Psoas muscle (tissue), 8 donors: Measurements from ENCODE around the gene FAT1. TPM values are rescaled to one million over a fixed set of nuclear protein-coding genes. Genes with fewer than 3 reads are reported as not detected.

Experiments
- ATAC-seq, 4 donors: fragments of 200-7000 bp; cut with Tn5 transposase; one replicate each; pipeline ENCODE4 v1.9.1; 2020; ENCODE audit warnings: moderate library complexity in 3 of 4, mild to moderate bottlenecking in 2 of 4
- DNase-seq, 2 donors: peaks; one replicate each; pipeline ENCODE4 v3.0.0-alpha.2; 2020
- H3K27ac ChIP-seq: fragments of 200-600 bp; one replicate; pipeline ENCODE4 v1.8.0; 2022
- H3K27me3 ChIP-seq, 3 donors: fragments of 200-600 bp in 1 of 3; one replicate each; pipeline versions ENCODE4 v1.6.1 to v1.8.0; 2013 to 2022; ENCODE audit warnings: low read length in 2 of 3, mild to moderate bottlenecking in 2 of 3, moderate library complexity in 1 of 3; ENCODE audit not compliant: insufficient read depth in 3 of 3
- H3K36me3 ChIP-seq, 2 donors: fragments of 200-600 bp in 1 of 2; one replicate each; pipeline versions ENCODE4 v1.6.1 to v1.8.0; 2013 to 2022; ENCODE audit warnings: low read depth in 1 of 2, mild to moderate bottlenecking in 1 of 2, moderate library complexity in 1 of 2; ENCODE audit not compliant: insufficient read depth in 1 of 2
- H3K4me1 ChIP-seq: fragments of 200-600 bp; one replicate; pipeline ENCODE4 v1.8.0; 2022
- H3K4me3 ChIP-seq: fragments of 200-600 bp; one replicate; pipeline ENCODE4 v1.8.0; 2022; ENCODE audit warnings: mild to moderate bottlenecking
- H3K9me3 ChIP-seq: fragments of 200-600 bp; one replicate; pipeline ENCODE4 v1.8.0; 2022
- WGBS, 3 donors: extraction: QIAGEN DNeasy Blood & Tissue Kit; methylation state at CpG; one replicate each; pipeline versions ENCODE4 v1.1.6 to v1.1.7; 2013; 5-methylcytosine and 5-hydroxymethylcytosine counted together
- intact Hi-C, 2 donors: fragments of 100-400 bp; cut with DNase I; formaldehyde crosslinking; loops; one replicate each; pipeline versions ENCODE4 v1.11.0 to v1.14.2; 2022
- polyA plus RNA-seq, 3 donors: library from polyadenylated mRNA; stranded (reverse); fragments of 200-250 nt; gene quantifications; one replicate each; pipeline ENCODE4 v1.2.3, GENCODE V29; 2013
- total RNA-seq, 4 donors: library from RNA; stranded (reverse); fragmentation: NEBNext Ultra II Directional in 2 of 4; extraction: Animal tissue kit (Norgen Biotek cat#: 25700) in 2 of 4; gene quantifications; one replicate each; pipeline versions ENCODE4 v1.2.1 to v1.2.4, GENCODE V29; 2021 to 2023
- TF ChIP-seq, protein P1 (sequence below): fragments of 200-600 bp; IDR thresholded peaks from one replicate; pipeline ENCODE4 v1.8.0; 2022; ENCODE audit warnings: antibody characterized with exemption
- donor health status: healthy with polysubstance abuse.
- donor health status: DM: no; HTN: no; CAD: no; lungs with moderate emphysema.
- donor health status: Bipolar disorder and iron deficiency.
- donor health status: healthy.
- donor health status: DM: yes; HTN: yes; CAD: no.
- donor health status: DM: no; HTN: no; CAD: no.
- donor health status: DM: no; HTN: no; CAD: no.
- donor health status: DM: yes; HTN: yes; CAD: no.

The FAT1 gene
- total and polyA plus RNA-seq, 7 donors: 1.8 to 11.5 (median 4.0) TPM

DNA sequence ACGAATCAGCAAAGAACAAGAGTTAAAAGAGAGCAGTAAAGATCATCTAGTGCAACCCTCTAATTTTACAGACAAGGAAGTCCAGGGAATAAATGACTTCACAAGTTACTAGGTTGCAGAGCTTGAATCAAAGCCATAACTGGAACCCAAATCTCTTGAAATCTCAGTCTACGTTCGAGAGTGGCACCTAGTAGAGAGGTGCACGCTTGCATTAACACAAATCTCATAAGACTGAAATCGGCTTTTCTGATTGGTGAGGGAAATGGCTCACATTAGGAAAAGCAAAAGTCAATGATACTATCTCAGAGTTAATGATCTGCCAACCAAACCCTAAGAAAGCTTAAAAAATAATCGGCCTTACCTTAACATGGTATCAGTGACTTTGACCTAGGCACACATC, 43.0 kb downstream of the FAT1 start:
- H3K36me3 ChIP-seq: no peaks in the 10 kb centered on the region
- TF ChIP-seq, protein P1, sequence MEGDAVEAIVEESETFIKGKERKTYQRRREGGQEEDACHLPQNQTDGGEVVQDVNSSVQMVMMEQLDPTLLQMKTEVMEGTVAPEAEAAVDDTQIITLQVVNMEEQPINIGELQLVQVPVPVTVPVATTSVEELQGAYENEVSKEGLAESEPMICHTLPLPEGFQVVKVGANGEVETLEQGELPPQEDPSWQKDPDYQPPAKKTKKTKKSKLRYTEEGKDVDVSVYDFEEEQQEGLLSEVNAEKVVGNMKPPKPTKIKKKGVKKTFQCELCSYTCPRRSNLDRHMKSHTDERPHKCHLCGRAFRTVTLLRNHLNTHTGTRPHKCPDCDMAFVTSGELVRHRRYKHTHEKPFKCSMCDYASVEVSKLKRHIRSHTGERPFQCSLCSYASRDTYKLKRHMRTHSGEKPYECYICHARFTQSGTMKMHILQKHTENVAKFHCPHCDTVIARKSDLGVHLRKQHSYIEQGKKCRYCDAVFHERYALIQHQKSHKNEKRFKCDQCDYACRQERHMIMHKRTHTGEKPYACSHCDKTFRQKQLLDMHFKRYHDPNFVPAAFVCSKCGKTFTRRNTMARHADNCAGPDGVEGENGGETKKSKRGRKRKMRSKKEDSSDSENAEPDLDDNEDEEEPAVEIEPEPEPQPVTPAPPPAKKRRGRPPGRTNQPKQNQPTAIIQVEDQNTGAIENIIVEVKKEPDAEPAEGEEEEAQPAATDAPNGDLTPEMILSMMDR: no peak
- H3K9me3 ChIP-seq: no peaks in the 10 kb centered on the region
- peaks cover 15% of the 10 kb centered on the region for H3K4me1 ChIP-seq
- intact Hi-C loops: no loop called here
- ATAC-seq (no peak), DNase-seq (no peak)
- H3K27me3 ChIP-seq: no peaks in the 10 kb centered on the region
- WGBS, 3 donors: 88 to 92% (median 89%) methylated on average over 6 of the region's 6 CpGs
- H3K4me3 ChIP-seq: no peak overlapping the region
- H3K27ac ChIP-seq: no peak overlapping the region

DNA sequence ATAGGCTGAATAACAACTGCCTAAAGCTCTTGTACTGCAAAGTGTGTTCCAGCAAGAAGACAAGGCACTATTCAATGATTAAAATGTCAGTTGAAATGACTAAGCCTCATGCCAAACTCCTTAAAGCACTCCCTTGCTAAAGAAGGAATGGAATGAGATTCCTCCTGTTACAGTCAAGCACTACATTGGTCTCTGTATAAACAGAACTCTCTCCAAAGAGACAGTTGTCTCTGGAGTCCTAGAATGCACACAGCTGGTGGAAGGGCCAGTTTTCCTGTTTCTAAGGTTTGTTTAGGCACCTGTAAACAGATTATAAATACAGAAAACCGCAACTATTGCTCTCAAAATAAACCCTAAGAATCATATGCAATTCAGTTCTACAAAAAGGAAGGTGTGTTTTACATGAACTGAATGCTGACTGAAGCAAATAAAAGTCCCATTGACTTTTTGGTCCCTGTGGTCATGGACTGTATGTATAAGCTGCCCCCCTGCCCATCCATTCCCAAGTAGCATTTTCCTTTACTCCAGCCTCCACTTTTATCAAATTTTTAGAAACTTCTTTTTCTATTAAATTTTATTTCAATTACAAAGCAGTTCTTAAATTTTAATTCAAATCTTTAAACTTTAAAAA, 47.0 kb downstream of the FAT1 start:
- no peak overlapping the region for H3K27ac ChIP-seq
- intact Hi-C loops: no loop called here
- DNase-seq (no peak), ATAC-seq (peak in 3 of 4 donors; percentile 62 to 75 (median 69))
- H3K9me3 ChIP-seq: no peaks in the 10 kb centered on the region
- no peaks in the 10 kb centered on the region for H3K27me3 ChIP-seq
- 23 to 42% (median 39%) methylated on average over 1 of the region's 1 CpG for WGBS, 3 donors
- H3K4me3 ChIP-seq: no peak overlapping the region
- H3K36me3 ChIP-seq: no peaks in the 10 kb centered on the region
- H3K4me1 ChIP-seq: peaks cover 8% of the 10 kb centered on the region
- TF ChIP-seq, protein P1: no peak

- no peak overlapping the region for H3K27ac ChIP-seq
- H3K4me1 ChIP-seq: peaks cover 3% of the 10 kb centered on the region
- H3K9me3 ChIP-seq: no peaks in the 10 kb centered on the region
- WGBS, 3 donors: 7 to 9% (median 9%) methylated on average over 5 of the region's 5 CpGs
- H3K36me3 ChIP-seq: no peaks in the 10 kb centered on the region
- H3K4me3 ChIP-seq: no peak overlapping the region
- intact Hi-C loops: no loop called here
- ATAC-seq (no peak), DNase-seq (no peak)
- H3K27me3 ChIP-seq: no peaks in the 10 kb centered on the region
- TF ChIP-seq, protein P1: no peak
These were observed 53.9 kb downstream of the FAT1 start for GRCh38 chr4:186669735-186670134.

DNA sequence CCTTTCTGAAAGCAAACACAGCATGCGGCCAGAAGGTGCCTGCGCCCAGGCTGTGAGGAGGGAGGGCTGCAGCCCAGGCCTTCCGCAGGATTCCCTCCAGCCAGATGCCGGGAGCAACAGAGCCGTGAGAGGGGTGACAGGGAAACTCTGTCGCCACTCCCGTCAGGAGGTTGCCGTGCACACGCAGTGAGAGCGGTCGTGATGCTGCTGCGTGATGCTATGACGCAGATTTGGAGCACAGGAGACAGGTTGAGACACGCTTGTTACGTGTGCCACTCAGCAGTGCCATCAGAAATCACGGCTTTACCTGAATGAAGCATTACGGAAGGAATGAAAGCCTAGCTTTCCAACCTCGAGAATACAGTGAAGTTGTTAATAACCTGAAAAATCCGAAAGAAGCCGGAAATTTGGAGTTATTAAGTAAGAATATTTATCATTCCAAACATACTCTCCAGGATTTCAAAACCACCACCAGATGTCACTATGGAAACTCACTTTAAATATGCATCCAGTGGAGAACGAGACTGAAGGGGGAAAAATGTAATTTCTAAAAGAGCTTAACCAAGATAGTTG, 54.4 kb downstream of the FAT1 start:
- DNase-seq (no peak), ATAC-seq (no peak)
- H3K4me3 ChIP-seq: no peak overlapping the region
- no peaks in the 10 kb centered on the region for H3K9me3 ChIP-seq
- intact Hi-C loops: no loop called here
- 53 to 57% (median 53%) methylated on average over 21 of the region's 21 CpGs for WGBS, 3 donors
- TF ChIP-seq, protein P1: peak; percentile 50
- no peaks in the 10 kb centered on the region for H3K36me3 ChIP-seq
- H3K27me3 ChIP-seq: no peaks in the 10 kb centered on the region
- no peak overlapping the region for H3K27ac ChIP-seq
- H3K4me1 ChIP-seq: peaks cover 3% of the 10 kb centered on the region

- Histone ChIP-seq H3K9me3 (no peaks in the 10 kb centered on the region), H3K4me1 (peaks cover 3% of the 10 kb centered on the region), H3K27me3 (no peaks in the 10 kb centered on the region), H3K4me3 (no peak overlapping the region), H3K36me3 (peaks cover 0 to 4% of the 10 kb centered on the region in 2 donors), H3K27ac (no peak overlapping the region)
- no peak for DNase-seq
- ATAC-seq: peak in 1 of 4 donors; percentile 25
- TF ChIP-seq, protein P1: no peak
- 34 to 46% (median 44%) methylated on average over 3 of the region's 3 CpGs for WGBS, 3 donors
- intact Hi-C loops: no loop called here
These were observed 56.9 kb downstream of the FAT1 start for GRCh38 chr4:186666750-186667149.
